Esophagus (tissue), 2 donors: ENCODE data around the gene AP2A2. TPM values are rescaled to one million over a fixed set of nuclear protein-coding genes. Genes with fewer than 3 reads are reported as not detected.

Experiments used
- H3K27ac ChIP-seq, 2 donors: one replicate each; pipeline ENCODE4 v1.5.1; 2013; ENCODE audit warnings: low read depth in 2 of 2, mild to moderate bottlenecking in 2 of 2, inconsistent platforms in 1 of 2, low read length in 1 of 2, moderate library complexity in 1 of 2
- H3K27me3 ChIP-seq, 2 donors: one replicate each; pipeline ENCODE4 v1.6.1; 2013; ENCODE audit warnings: low read length in 2 of 2, control low read depth in 1 of 2, mild to moderate bottlenecking in 1 of 2; ENCODE audit not compliant: insufficient read depth in 2 of 2, control insufficient read depth in 1 of 2
- H3K36me3 ChIP-seq, 2 donors: one replicate each; pipeline ENCODE4 v1.6.1; 2013; ENCODE audit warnings: low read length in 1 of 2; ENCODE audit not compliant: control insufficient read depth in 2 of 2, insufficient read depth in 2 of 2
- H3K4me1 ChIP-seq, 2 donors: one replicate each; pipeline ENCODE4 v1.6.1; 2013; ENCODE audit warnings: low read length in 1 of 2; ENCODE audit not compliant: control insufficient read depth in 2 of 2, insufficient read depth in 2 of 2
- H3K4me3 ChIP-seq, 2 donors: one replicate each; pipeline ENCODE4 v1.5.1; 2013; ENCODE audit warnings: low read length in 2 of 2, mild to moderate bottlenecking in 2 of 2, low read depth in 1 of 2, moderate library complexity in 1 of 2
- H3K9me3 ChIP-seq, 2 donors: one replicate each; pipeline ENCODE4 v1.6.1; 2013; ENCODE audit warnings: mild to moderate bottlenecking in 2 of 2, low read depth in 1 of 2, low read length in 1 of 2, moderate library complexity in 1 of 2; ENCODE audit not compliant: control insufficient read depth in 2 of 2, insufficient read depth in 1 of 2
- WGBS, 2 donors: extraction: QIAGEN DNeasy Blood & Tissue Kit; methylation state at CpG; one replicate each; pipeline ENCODE4 v1.1.7; 2013; 5-methylcytosine and 5-hydroxymethylcytosine counted together
- polyA plus RNA-seq, 2 donors: library from polyadenylated mRNA; stranded (reverse); fragments of 200-250 nt; gene quantifications; one replicate each; pipeline ENCODE4 v1.2.3, GENCODE V29; 2013
- donor health status: healthy with polysubstance abuse.
- donor health status: Bipolar disorder and iron deficiency.

The AP2A2 gene
- polyA plus RNA-seq = 10 to 100 TPM; 17.3 to 20.2 TPM

- peak within 1 kb of the TSS; percentile 80 to 94 for H3K4me3 ChIP-seq
- WGBS, 2 donors = 4 to 6% methylated on average over 73 to 124 of the region's 124 CpGs
- H3K4me1 ChIP-seq = peaks cover 0 to 7% of the 10 kb centered on the region in 2 donors
- H3K27ac ChIP-seq = peak within 1 kb of the TSS; percentile 89 to 90
- peaks cover 0 to 2% of the 10 kb centered on the region in 2 donors for H3K36me3 ChIP-seq
- no peaks in the 10 kb centered on the region for H3K27me3 ChIP-seq
- H3K9me3 ChIP-seq = no peaks in the 10 kb centered on the region
Observed at GRCh38 chr11:925496-926301, at the start of gene AP2A2. Gene AP2A2, plus strand, starts transcription at chr11:925870. Its CDS starts 152 bp downstream, at chr11:926022.

- Histone ChIP-seq H3K9me3 (no peaks in the 10 kb centered on the region), H3K27ac (no peak overlapping the region), H3K4me3 (no peak overlapping the region), H3K27me3 (no peaks in the 10 kb centered on the region), H3K36me3 (peaks cover 0 to 10% of the 10 kb centered on the region in 2 donors), H3K4me1 (peaks cover 0 to 2% of the 10 kb centered on the region in 2 donors)
- WGBS, 2 donors = 40 to 61% methylated on average over 12 of the region's 12 CpGs
Observed at GRCh38 chr11:876545-876944, 49.1 kb upstream of the AP2A2 start.

GRCh38 chr11:877565-877964 is 48.1 kb upstream of the AP2A2 start:
- Histone ChIP-seq H3K9me3 (no peaks in the 10 kb centered on the region), H3K27ac (no peak overlapping the region), H3K4me3 (no peak overlapping the region), H3K27me3 (no peaks in the 10 kb centered on the region), H3K36me3 (peaks cover 0 to 11% of the 10 kb centered on the region in 2 donors), H3K4me1 (no peaks in the 10 kb centered on the region)
- 90 to 94% methylated on average over 11 of the region's 11 CpGs for WGBS, 2 donors

GRCh38 chr11:880447-880846 is 45.2 kb upstream of the AP2A2 start:
- H3K27ac ChIP-seq = no peak overlapping the region
- H3K4me3 ChIP-seq = no peak overlapping the region
- WGBS, 2 donors = 85 to 89% methylated on average over 14 of the region's 14 CpGs
- H3K27me3 ChIP-seq = no peaks in the 10 kb centered on the region
- H3K9me3 ChIP-seq = no peaks in the 10 kb centered on the region
- peaks cover 0 to 22% of the 10 kb centered on the region in 2 donors for H3K36me3 ChIP-seq
- no peaks in the 10 kb centered on the region for H3K4me1 ChIP-seq

- H3K27me3 ChIP-seq = no peaks in the 10 kb centered on the region
- no peak overlapping the region for H3K27ac ChIP-seq
- H3K9me3 ChIP-seq = no peaks in the 10 kb centered on the region
- H3K4me1 ChIP-seq = no peaks in the 10 kb centered on the region
- H3K4me3 ChIP-seq = no peak overlapping the region
- WGBS, 2 donors = 92% methylated on average over 14 of the region's 14 CpGs
- peaks cover 0 to 34% of the 10 kb centered on the region in 2 donors for H3K36me3 ChIP-seq
Observed at GRCh38 chr11:882596-882995, 43.1 kb upstream of the AP2A2 start.

GRCh38 chr11:883527-883926 is 42.1 kb upstream of the AP2A2 start:
- H3K36me3 ChIP-seq = peaks cover 0 to 41% of the 10 kb centered on the region in 2 donors
- no peaks in the 10 kb centered on the region for H3K27me3 ChIP-seq
- no peak overlapping the region for H3K4me3 ChIP-seq
- no peaks in the 10 kb centered on the region for H3K9me3 ChIP-seq
- H3K27ac ChIP-seq = no peak overlapping the region
- 81 to 87% methylated on average over 10 of the region's 10 CpGs for whole genome bisulfite sequencing, 2 donors
- H3K4me1 ChIP-seq = no peaks in the 10 kb centered on the region

- Histone ChIP-seq H3K4me1 (peaks cover 0 to 2% of the 10 kb centered on the region in 2 donors), H3K4me3 (no peak overlapping the region), H3K27ac (no peak overlapping the region), H3K36me3 (peaks cover 0 to 48% of the 10 kb centered on the region in 2 donors), H3K27me3 (no peaks in the 10 kb centered on the region), H3K9me3 (no peaks in the 10 kb centered on the region)
- 90% methylated on average over 16 of the region's 16 CpGs for WGBS, 2 donors
Observed at GRCh38 chr11:884578-885070, 41.0 kb upstream of the AP2A2 start.

GRCh38 chr11:886568-886967 is 39.1 kb upstream of the AP2A2 start:
- H3K36me3 ChIP-seq = peaks cover 0 to 40% of the 10 kb centered on the region in 2 donors
- WGBS, 2 donors = 95 to 96% methylated on average over 17 of the region's 17 CpGs

GRCh38 chr11:887589-887988 is 38.1 kb upstream of the AP2A2 start:
- Histone ChIP-seq H3K27ac (no peak overlapping the region), H3K4me3 (no peak overlapping the region), H3K27me3 (no peaks in the 10 kb centered on the region), H3K9me3 (no peaks in the 10 kb centered on the region), H3K36me3 (peaks cover 0 to 39% of the 10 kb centered on the region in 2 donors), H3K4me1 (peaks cover 0 to 4% of the 10 kb centered on the region in 2 donors)
- 93 to 94% methylated on average over 14 of the region's 14 CpGs for WGBS, 2 donors

More at GRCh38 chr11:886568-886967, 39.1 kb upstream of the AP2A2 start:
- no peak overlapping the region for H3K27ac ChIP-seq
- no peak overlapping the region for H3K4me3 ChIP-seq
- H3K27me3 ChIP-seq = no peaks in the 10 kb centered on the region
- no peaks in the 10 kb centered on the region for H3K9me3 ChIP-seq
- peaks cover 0 to 4% of the 10 kb centered on the region in 2 donors for H3K4me1 ChIP-seq
